ENCODE measurements around the gene PKD1L1. TPM values are rescaled to one million over a fixed set of nuclear protein-coding genes. Genes with fewer than 3 reads are reported as not detected.

The PKD1L1 gene
- total RNA-seq, 1 experiment from 2014 or later: 0.17 TPM

GRCh38 chr7:47739891-47740290, 208.4 kb downstream of the PKD1L1 start:
- TF ChIP-seq JUND (IDR thresholded peaks at IDR 0.05): no peak
- POLR2A ChIA-PET: no interaction called here
- H3K36me3 ChIP-seq (ENCODE audit: control insufficient read depth in 1 of 2, insufficient read depth in 2 of 2, low read length in 2 of 2): no peaks in the 10 kb centered on the region
- H3K27ac ChIP-seq (ENCODE audit: low read depth, low read length): no peak overlapping the region
- no peaks in the 10 kb centered on the region; a peak in 1 of 4 replicates for H3K4me1 ChIP-seq (ENCODE audit: control insufficient read depth in 1 of 2, insufficient read depth in 2 of 2, low read length in 2 of 2)
- CTCF ChIA-PET: no interaction called here
- H2AFZ ChIP-seq (ENCODE audit: low read depth, low read length, poor library complexity, severe bottlenecking): no peak overlapping the region
- H3K4me2 ChIP-seq (ENCODE audit: low read length): no peak overlapping the region
- H3K9me2 ChIP-seq (ENCODE audit: insufficient read depth): no peaks in the 10 kb centered on the region
- intact Hi-C loops (cut with micrococcal nuclease): no loop called here
- RAD21 ChIA-PET (ENCODE audit: low non-redundant PET in 1 of 2, low total read pairs in 2 of 2, uncharacterized antibody in 2 of 2, unreplicated experiment in 2 of 2): no interaction called here
- no peak for ATAC-seq
- H3K27me3 ChIP-seq (ENCODE audit: insufficient read depth, low read length): peaks cover 5% of the 10 kb centered on the region; the same call in 1 of the 2 replicates
- no peak overlapping the region for H3K4me3 ChIP-seq (replicated peaks in 1 of 2; ENCODE audit: low read depth in 1 of 2, low read length in 2 of 2)
- H3K79me2 ChIP-seq (ENCODE audit: insufficient read depth, low read length): no peaks in the 10 kb centered on the region
- H4K20me1 ChIP-seq (ENCODE audit: insufficient read depth): no peaks in the 10 kb centered on the region
- BruUV-seq (replicated peaks): no TSS peak
- no peak overlapping the region for H3K9ac ChIP-seq (ENCODE audit: low read length)
- H3K9me3 ChIP-seq (ENCODE audit: control insufficient read depth in 1 of 2, insufficient read depth in 1 of 2, low read depth in 1 of 2, low read length in 2 of 2): no peaks in the 10 kb centered on the region
- DNase-seq (ENCODE audit: low read depth, low spot score): no peak

- intact Hi-C loops (cut with micrococcal nuclease): no loop called here
- Histone ChIP-seq H4K20me1 (ENCODE audit: insufficient read depth) (no peaks in the 10 kb centered on the region), H3K9ac (ENCODE audit: low read length) (no peak overlapping the region), H3K9me3 (ENCODE audit: control insufficient read depth in 1 of 2, insufficient read depth in 1 of 2, low read depth in 1 of 2, low read length in 2 of 2) (no peaks in the 10 kb centered on the region), H3K27me3 (ENCODE audit: insufficient read depth, low read length) (peaks cover 5% of the 10 kb centered on the region; the same call in 1 of the 2 replicates), H3K4me1 (ENCODE audit: control insufficient read depth in 1 of 2, insufficient read depth in 2 of 2, low read length in 2 of 2) (no peaks in the 10 kb centered on the region; a peak in 1 of 4 replicates), H3K4me2 (ENCODE audit: low read length) (no peak overlapping the region), H3K4me3 (replicated peaks in 1 of 2; ENCODE audit: low read depth in 1 of 2, low read length in 2 of 2) (no peak overlapping the region), H3K79me2 (ENCODE audit: insufficient read depth, low read length) (no peaks in the 10 kb centered on the region), H2AFZ (ENCODE audit: low read depth, low read length, poor library complexity, severe bottlenecking) (no peak overlapping the region), H3K27ac (ENCODE audit: low read depth, low read length) (no peak overlapping the region), H3K36me3 (ENCODE audit: control insufficient read depth in 1 of 2, insufficient read depth in 2 of 2, low read length in 2 of 2) (no peaks in the 10 kb centered on the region), H3K9me2 (ENCODE audit: insufficient read depth) (no peaks in the 10 kb centered on the region)
- BruUV-seq (replicated peaks): no TSS peak
- DNase-seq (ENCODE audit: low read depth, low spot score) (no peak), ATAC-seq (no peak)
- CTCF ChIA-PET: no interaction called here
- TF ChIP-seq TCF7L2 (IDR thresholded peaks at IDR 0.05; ENCODE audit: borderline replicate concordance, extremely low read depth, insufficient read depth, insufficient read length): no peak
- TF ChIP-seq FOSL1 (IDR thresholded peaks at IDR 0.05; ENCODE audit: low read depth): no peak
- no peak for TF ChIP-seq EZH2 (IDR thresholded peaks at IDR 0.05)
- no peak for TF ChIP-seq ATF3 (IDR thresholded peaks at IDR 0.05)
- no peak for TF ChIP-seq SP1 (IDR thresholded peaks at IDR 0.05; ENCODE audit: low read depth)
- TF ChIP-seq POLR2A (IDR thresholded peaks at IDR 0.05; ENCODE audit: borderline replicate concordance, extremely low read depth, insufficient read depth, insufficient read length): no peak
- TF ChIP-seq ZNF274 (IDR thresholded peaks at IDR 0.05; ENCODE audit: low read depth, low read length): no peak
- TF ChIP-seq SRF (IDR thresholded peaks at IDR 0.05; ENCODE audit: low read depth): no peak
- TF ChIP-seq ELF1 (IDR thresholded peaks at IDR 0.05; ENCODE audit: borderline replicate concordance, low read depth): no peak
- no peak for TF ChIP-seq JUND (IDR thresholded peaks at IDR 0.05)
- TF ChIP-seq ZBTB33 (IDR thresholded peaks at IDR 0.05; ENCODE audit: extremely low read depth, insufficient replicate concordance, low read length): no peak
- POLR2A ChIA-PET: no interaction called here
- RAD21 ChIA-PET (ENCODE audit: low non-redundant PET in 1 of 2, low total read pairs in 2 of 2, uncharacterized antibody in 2 of 2, unreplicated experiment in 2 of 2): no interaction called here
Observed at GRCh38 chr7:47739301-47739875, 208.9 kb downstream of the PKD1L1 start.

All from HCT116 (cell line).